Activated naive CD4-positive, alpha-beta T cell treated with anti-CD3 and anti-CD28 coated beads, Interleukin-2, amount 50 U/mL, for 24 hours (primary cell): Measurements from ENCODE around the gene CSNK1G2.

Source experiments
- H3K27ac Mint-ChIP-seq: one replicate; pipeline ENCODE4 v1.8.0; 2021; ENCODE audit warnings: mild to moderate bottlenecking, mixed read lengths
- H3K27me3 Mint-ChIP-seq: one replicate; pipeline ENCODE4 v1.8.0; 2021; ENCODE audit warnings: mixed read lengths
- H3K36me3 Mint-ChIP-seq: one replicate; pipeline ENCODE4 v1.8.0; 2021; ENCODE audit warnings: mixed read lengths
- H3K4me1 Mint-ChIP-seq: one replicate; pipeline ENCODE4 v1.8.0; 2021; ENCODE audit warnings: mixed read lengths
- H3K4me3 Mint-ChIP-seq: one replicate; pipeline ENCODE4 v1.8.0; 2021; ENCODE audit warnings: mild to moderate bottlenecking, mixed read lengths
- H3K9me3 Mint-ChIP-seq: one replicate; pipeline ENCODE4 v1.8.0; 2021; ENCODE audit warnings: mixed read lengths

The CSNK1G2 gene

DNA sequence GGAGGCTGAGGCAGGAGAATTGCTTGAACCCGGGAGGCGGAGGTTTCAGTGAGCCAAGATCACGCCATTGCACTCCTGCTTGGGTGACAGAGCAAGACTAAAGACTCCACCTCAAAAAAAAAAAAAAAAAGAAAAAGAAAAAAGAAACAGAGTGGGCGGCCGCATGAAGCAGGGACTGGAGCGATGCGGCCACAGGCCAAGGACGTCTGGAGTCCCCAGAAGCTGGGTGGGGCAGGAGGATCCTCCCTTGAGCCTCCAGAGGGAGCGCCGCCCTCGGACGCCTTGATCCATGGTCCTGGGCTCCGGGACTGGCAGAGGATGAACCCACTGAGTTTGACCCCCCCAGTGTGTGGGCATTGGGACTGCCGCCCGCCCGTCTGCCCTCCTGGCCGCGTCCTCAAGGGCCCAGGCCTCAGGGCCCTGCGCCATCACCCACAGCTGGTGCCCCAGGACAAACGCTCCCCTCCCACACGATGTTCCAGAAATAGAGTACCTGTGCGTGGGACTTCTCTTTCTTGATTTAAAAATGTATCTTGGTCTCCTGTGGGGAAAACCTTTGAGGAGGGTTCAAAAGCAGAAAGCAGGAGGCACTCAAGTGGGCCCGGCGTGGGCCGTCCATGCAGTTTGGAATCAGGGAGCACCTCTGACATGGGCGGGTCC is 59.0 kb downstream of the CSNK1G2 start:
- H3K27me3 Mint-ChIP-seq: no peaks in the 10 kb centered on the region

DNA sequence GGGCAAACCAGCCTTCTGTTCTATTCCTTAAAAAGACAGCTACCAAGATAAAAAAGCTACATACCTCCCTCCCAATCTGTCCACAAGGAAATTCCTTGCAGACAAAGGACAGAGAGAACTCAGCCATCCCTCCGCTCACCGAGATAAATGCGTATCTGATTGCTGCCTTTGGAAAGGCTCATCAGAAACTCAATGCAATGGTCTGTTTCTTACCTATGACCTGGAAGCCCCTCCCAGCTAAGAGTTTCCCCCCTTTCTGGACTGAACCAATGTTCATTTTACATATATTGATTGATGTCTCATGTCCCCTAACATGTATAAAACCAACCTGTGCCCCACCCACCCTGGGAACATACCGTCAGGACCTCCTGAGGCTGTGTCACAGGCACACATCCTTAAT is 62.9 kb downstream of the CSNK1G2 start:
- Mint-ChIP-seq H3K36me3 (no peaks in the 10 kb centered on the region), H3K27ac (peak overlapping the region; percentile 30), H3K9me3 (no peaks in the 10 kb centered on the region), H3K4me3 (no peak overlapping the region), H3K4me1 (peaks cover 3% of the 10 kb centered on the region), H3K27me3 (no peaks in the 10 kb centered on the region)

More for the DNA sequence above, 59.0 kb downstream of the CSNK1G2 start:
- Mint-ChIP-seq H3K27ac (no peak overlapping the region), H3K4me1 (peaks cover 3% of the 10 kb centered on the region), H3K4me3 (no peak overlapping the region), H3K36me3 (peaks cover 4% of the 10 kb centered on the region), H3K9me3 (no peaks in the 10 kb centered on the region)

DNA sequence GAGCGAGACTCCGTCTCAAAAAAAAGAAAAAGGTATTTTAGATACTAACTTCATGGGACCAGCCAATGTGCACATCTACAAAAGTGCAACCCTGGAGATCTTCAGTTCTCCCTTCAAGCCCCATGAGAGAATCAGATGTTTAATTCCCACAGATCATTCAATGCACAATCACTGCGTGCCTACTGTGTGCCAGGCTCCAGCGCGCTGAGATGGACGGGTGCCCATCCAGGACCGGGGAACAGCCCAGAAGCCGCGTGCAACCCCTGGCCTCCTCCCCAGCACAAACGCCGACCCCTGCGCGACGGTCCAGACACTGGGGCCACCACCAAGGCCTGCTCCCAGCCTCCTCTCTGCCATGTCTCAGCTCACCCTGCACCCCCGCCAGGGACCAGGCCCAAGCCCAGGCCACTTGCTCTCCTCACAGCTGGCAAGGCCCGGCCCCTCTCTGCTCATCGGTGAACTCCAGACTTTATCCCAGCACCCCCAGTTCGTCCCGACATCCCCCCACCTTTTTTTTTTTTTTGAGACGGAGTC is 69.2 kb downstream of the CSNK1G2 start:
- Mint-ChIP-seq H3K4me1 (peaks cover 13% of the 10 kb centered on the region), H3K36me3 (no peaks in the 10 kb centered on the region), H3K4me3 (no peak overlapping the region), H3K27ac (no peak overlapping the region), H3K9me3 (no peaks in the 10 kb centered on the region), H3K27me3 (no peaks in the 10 kb centered on the region)

DNA sequence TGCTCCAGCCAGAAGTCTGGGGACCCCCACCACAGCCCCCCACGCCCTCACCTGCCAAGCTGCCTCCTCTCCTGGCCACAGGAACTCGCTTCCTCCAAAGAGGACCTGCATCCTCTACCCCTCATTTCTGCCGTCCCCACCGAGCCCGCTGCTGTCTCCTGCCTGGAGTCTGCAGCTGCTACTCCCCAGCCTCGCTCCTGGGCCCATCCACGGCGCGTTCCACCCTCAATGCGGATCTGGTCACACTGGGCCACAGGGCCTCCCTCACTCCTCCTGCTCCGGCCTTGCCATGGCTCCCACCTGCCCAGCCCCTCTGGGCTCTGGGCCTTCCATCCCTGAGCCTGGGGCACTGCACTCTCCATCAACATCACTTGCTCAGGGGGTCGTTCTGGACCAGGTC is 70.2 kb downstream of the CSNK1G2 start:
- Mint-ChIP-seq H3K27me3 (no peaks in the 10 kb centered on the region), H3K4me3 (no peak overlapping the region), H3K9me3 (no peaks in the 10 kb centered on the region), H3K36me3 (no peaks in the 10 kb centered on the region), H3K4me1 (peaks cover 13% of the 10 kb centered on the region), H3K27ac (peak overlapping the region; percentile 59)

DNA sequence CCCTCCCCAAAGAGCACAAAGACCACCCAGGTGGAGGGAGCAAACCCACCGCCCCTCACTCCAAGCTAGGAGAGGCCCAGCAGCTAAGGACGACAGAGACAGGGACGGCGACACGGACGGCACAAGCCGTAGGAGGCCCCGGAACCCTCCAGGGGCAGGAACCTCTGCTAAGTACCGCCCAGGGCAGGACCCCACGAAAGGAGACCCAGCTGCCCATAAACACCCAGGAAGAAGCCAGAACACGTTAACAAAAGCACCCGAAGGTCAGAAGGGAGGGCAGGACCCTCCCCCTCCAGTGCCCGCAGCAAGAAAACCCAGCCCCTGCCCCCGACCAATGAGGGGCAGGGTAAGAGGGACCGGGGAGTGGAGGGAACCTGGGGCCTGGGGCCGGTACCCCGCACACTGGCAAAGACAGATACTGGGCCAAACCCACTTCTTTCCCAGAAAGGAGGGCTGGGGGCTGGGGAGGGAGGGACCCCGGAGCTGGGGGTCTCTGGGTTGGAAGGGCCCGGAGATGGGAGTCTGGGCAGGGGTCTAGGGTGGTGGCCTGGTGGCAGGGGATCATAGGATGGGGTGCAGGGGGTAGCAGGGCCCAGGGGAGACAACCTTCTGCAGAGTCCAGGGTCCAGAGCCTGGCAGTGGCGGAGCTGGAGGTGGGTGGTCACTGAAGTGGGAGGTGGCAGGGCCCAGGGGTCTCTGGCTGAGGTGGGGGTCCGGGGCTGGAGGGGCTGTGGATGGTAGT is 72.1 kb downstream of the CSNK1G2 start:
- H3K36me3 Mint-ChIP-seq: no peaks in the 10 kb centered on the region
- H3K27ac Mint-ChIP-seq: no peak overlapping the region
- peaks cover 13% of the 10 kb centered on the region for H3K4me1 Mint-ChIP-seq
- H3K4me3 Mint-ChIP-seq: no peak overlapping the region
- no peaks in the 10 kb centered on the region for H3K9me3 Mint-ChIP-seq
- no peaks in the 10 kb centered on the region for H3K27me3 Mint-ChIP-seq

DNA sequence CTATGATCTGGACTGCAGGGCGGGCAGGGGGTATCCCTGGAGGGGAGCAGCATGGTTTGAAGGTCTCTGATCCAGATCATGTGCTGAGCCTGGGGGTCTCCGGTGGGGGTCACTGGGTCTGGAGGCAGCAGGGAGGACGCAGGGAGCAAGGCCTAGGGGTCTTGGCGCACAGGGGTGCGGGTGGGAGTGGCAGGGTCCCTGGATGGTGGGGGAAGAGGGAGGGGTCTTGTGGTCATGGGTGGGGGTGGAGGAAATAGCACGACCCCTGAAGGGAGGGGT is 72.7 kb downstream of the CSNK1G2 start:
- H3K36me3 Mint-ChIP-seq: no peaks in the 10 kb centered on the region
- no peaks in the 10 kb centered on the region for H3K9me3 Mint-ChIP-seq
- H3K27me3 Mint-ChIP-seq: no peaks in the 10 kb centered on the region
- peaks cover 13% of the 10 kb centered on the region for H3K4me1 Mint-ChIP-seq
- no peak overlapping the region for H3K4me3 Mint-ChIP-seq
- H3K27ac Mint-ChIP-seq: no peak overlapping the region

DNA sequence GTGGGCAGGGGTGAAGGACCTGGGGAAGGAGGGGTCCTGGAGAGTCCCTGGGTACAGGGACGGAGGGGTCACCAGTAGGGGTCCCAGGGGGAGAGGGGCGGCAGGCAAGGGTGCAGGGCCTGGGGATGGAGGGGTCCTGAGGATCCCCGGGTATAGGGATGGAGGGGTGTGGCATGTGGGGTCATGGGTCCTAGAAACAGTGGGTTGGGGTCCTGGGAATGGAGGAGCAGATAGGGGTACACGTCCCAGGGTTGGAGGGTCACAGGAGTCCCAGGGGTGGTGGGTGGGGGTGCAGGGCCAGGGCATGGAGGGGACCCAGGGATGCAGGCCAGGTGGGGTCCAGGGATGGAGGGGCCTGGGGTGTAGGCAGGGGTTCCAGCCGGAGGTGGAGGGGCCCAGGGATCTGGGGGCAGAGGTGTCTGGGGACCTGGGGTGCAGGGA is 73.2 kb downstream of the CSNK1G2 start:
- Mint-ChIP-seq H3K4me3 (no peak overlapping the region), H3K27me3 (no peaks in the 10 kb centered on the region), H3K27ac (no peak overlapping the region), H3K4me1 (peaks cover 13% of the 10 kb centered on the region), H3K36me3 (no peaks in the 10 kb centered on the region), H3K9me3 (no peaks in the 10 kb centered on the region)

DNA sequence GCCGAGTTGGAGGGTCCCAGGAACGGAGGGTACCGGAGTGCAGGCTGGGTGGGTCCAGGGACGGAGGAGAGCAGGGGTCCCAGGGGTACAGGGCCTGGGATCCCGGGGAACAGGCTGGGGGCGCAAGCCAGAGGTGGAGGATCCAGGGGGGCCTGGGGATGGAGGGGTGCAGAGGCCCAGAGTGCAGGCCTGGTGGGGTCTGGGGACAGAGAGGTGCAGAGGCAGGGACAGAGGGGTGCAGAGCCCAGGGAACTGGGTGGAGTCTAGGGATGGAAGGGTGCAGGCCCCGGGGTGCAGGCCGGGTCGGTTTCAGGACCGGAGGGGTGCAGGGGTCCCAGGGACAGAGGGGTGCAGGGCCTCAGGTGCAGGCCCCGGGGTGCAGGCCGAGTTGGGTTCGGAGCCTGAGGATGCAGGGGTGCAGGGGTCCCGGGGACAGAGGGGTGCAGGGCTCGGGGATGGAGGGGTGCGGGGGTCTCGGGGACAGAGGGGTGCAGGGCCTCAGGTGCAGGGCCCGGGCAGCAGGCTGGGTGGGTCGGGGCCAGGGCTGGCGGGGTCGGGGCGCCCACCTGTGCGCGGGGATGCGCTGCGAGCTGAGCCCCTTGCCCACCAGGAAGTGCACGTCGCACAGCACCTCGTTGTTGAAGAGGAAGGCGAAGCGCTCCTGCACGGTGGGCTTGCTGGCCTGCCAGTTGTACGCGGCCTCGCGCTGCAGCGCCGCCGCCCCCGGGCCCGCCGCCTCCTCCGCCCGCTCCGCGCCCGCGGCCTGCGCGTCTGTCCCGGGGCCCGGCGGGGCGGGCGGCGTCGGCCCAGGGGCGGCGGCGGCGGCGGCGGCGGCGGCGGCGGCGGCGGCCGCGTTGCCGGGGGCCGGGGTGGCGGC is 74.0 kb downstream of the CSNK1G2 start:
- Mint-ChIP-seq H3K36me3 (no peaks in the 10 kb centered on the region), H3K9me3 (no peaks in the 10 kb centered on the region), H3K27me3 (no peaks in the 10 kb centered on the region), H3K27ac (no peak overlapping the region), H3K4me1 (peaks cover 16% of the 10 kb centered on the region), H3K4me3 (peak overlapping the region; percentile 42)

DNA sequence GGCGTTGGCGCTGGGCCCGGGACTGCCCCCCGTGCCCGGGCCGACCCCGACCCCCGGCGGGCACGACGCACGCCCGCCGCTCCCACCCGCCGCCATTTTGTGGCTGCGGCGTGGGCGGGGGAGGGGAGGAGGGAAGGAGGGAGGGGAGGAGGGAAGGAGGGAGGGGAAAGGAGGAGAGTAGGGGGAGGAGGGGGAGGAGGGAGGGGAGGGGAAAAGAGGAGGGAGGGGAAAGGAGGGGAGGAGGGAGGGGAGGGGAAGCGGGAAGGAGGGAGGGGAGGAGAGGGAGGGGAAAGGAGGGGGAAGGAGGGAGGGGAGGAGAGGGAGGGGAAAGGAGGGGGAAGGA is 74.6 kb downstream of the CSNK1G2 start, which contains the start of gene BTBD2:
Gene BTBD2 (minus strand): TSS at position 107 of the 343 bp plus-strand sequence. CDS start 11 bp downstream, at position 96.
- peak within 1 kb of the TSS; percentile 17 for H3K27ac Mint-ChIP-seq

DNA sequence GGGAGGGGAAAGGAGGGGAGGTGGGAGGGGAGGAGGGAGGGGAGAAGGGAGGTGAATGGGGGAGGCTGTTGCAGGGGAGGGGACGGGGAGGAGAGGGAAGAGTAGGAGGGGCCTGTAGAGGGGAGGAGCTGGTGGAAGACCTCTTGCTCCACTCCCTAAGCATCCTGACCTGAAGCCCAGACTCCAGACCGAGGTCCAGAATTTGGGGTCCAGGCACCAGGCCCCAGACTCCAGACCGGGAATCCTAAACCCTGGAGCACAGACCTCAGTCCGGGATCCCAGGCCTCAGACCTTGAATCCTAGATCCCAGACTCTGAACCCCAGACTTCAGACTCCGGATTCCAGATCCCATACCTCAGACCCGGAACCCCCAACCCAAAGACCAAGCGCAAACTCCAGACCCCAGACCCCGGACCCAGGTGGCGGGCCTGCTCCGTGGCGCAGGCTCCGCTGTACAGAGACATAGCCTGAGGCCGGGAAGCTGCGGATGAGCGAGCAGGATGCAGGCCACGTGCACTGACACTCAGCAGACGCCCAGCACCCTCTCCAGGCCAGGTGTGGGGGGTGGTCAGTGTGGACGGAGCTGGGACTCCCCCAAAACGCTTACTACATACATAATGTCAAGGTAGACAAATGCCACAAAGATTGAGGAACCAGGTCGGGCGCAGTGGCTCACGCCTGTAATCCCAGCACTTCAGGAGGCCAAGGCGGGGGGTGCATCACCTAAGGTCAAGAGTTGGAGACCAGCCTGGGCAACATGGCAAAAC is 75.3 kb downstream of the CSNK1G2 start:
- no peaks in the 10 kb centered on the region for H3K27me3 Mint-ChIP-seq
- H3K4me3 Mint-ChIP-seq: peak overlapping the region; percentile 59
- H3K36me3 Mint-ChIP-seq: no peaks in the 10 kb centered on the region
- H3K4me1 Mint-ChIP-seq: peaks cover 16% of the 10 kb centered on the region
- H3K9me3 Mint-ChIP-seq: no peaks in the 10 kb centered on the region
- H3K27ac Mint-ChIP-seq: peak overlapping the region; percentile 17

More for the DNA sequence above, 74.6 kb downstream of the CSNK1G2 start, which contains the start of gene BTBD2:
- peaks cover 17% of the 10 kb centered on the region for H3K4me1 Mint-ChIP-seq
- H3K27me3 Mint-ChIP-seq: no peaks in the 10 kb centered on the region
- H3K4me3 Mint-ChIP-seq: peak within 1 kb of the TSS; percentile 59
- H3K36me3 Mint-ChIP-seq: no peaks in the 10 kb centered on the region
- H3K9me3 Mint-ChIP-seq: no peaks in the 10 kb centered on the region

DNA sequence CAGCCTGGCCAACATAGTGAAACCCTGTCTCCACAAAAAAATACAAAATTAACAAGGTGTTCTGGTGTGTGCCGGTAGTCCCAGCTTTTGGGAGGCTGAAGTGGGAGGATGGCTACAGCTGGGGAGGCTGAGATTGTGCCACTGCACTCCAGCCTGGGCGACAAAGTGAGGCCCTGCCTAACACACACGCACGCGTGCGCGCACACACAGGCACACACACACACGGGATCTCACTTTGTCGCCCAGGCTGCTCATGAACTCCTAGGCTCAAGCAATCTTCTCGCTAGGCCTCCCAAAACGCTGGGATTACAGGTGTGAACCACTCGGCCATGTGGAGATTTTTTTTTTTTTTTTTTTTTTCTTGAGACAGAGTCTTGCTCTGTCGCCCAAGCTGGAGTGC is 77.8 kb downstream of the CSNK1G2 start:
- H3K27me3 Mint-ChIP-seq: no peaks in the 10 kb centered on the region
- no peak overlapping the region for H3K27ac Mint-ChIP-seq
- no peak overlapping the region for H3K4me3 Mint-ChIP-seq
- peaks cover 5% of the 10 kb centered on the region for H3K4me1 Mint-ChIP-seq
- no peaks in the 10 kb centered on the region for H3K36me3 Mint-ChIP-seq
- no peaks in the 10 kb centered on the region for H3K9me3 Mint-ChIP-seq

DNA sequence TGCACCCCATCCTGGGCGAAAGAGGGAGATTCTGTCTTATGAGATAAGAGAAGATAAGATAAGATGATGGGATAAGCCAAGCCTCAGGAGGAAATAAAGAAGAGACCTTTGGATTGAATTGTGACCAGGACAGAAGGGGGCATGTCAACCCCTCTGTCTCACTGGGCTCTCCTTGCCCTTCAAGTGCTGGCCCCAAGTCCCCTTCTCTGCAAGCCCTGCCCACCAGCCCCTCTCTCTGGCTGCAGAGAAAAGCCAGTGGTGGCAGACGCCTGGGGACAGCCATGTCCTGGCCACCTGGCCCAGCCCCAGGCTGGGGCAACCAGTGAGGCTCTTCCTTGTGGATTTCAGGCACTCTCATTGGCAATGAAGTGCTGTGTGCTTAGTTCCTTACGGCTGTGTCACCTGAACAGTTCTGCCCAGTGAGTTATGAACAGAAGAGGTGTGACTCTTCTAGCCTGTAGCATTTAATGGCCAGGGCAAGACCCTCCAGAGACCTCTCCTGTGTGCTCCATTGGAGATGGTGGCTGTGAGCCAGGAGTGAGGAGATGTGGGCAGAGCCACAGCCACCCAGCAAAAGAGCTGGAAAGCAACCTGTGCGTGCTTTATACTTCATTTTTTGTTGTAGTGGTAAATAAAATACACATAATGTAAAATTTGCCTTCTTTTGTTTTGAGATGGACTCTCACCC is 80.6 kb downstream of the CSNK1G2 start:
- Mint-ChIP-seq H3K9me3 (no peaks in the 10 kb centered on the region), H3K4me3 (no peak overlapping the region), H3K27me3 (no peaks in the 10 kb centered on the region), H3K36me3 (no peaks in the 10 kb centered on the region), H3K4me1 (peaks cover 5% of the 10 kb centered on the region), H3K27ac (no peak overlapping the region)

DNA sequence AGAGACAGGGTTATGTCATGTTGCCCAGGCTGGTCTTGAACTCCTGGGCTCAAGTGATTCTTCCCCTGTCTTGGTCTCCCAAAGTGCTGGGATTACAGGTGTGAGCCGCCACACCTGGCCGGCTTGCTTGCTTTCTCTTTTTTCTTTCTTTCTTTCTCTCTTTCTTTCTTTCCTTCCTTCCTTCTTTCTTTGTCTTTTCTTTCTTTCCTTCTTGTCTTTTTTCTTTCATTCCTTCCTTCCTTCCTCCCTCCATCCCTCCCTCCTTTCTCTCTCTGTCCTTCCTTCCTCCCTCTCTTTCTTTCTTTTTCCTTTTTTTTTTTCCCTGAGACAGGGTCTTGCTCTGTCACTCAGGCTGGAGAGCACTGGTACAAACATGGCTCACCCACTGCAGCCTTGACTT is 81.3 kb downstream of the CSNK1G2 start:
- no peaks in the 10 kb centered on the region for H3K9me3 Mint-ChIP-seq
- H3K27ac Mint-ChIP-seq: peak overlapping the region; percentile 14
- H3K27me3 Mint-ChIP-seq: no peaks in the 10 kb centered on the region
- H3K4me3 Mint-ChIP-seq: no peak overlapping the region
- peaks cover 5% of the 10 kb centered on the region for H3K4me1 Mint-ChIP-seq
- H3K36me3 Mint-ChIP-seq: no peaks in the 10 kb centered on the region

DNA sequence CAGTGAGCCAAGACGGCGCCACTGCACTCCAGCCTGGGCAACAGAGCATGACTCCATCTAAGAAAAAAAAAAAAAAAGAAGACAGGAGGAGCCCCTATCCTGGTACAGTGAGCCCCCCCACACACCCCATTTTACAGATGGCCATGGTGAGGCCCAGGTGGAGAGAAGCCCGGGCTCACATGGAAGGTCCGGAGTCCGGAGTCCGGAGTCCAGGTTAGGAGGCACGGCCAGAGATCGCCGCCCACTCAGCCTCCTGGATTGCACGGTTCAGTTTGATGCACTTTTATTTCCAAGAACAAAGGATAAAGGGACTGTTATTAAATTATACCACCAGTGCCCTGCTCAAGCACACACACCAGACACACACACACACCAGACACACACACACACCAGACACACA is 85.8 kb downstream of the CSNK1G2 start:
- H3K9me3 Mint-ChIP-seq: no peaks in the 10 kb centered on the region
- no peak overlapping the region for H3K27ac Mint-ChIP-seq
- H3K4me1 Mint-ChIP-seq: peaks cover under 1% of the 10 kb centered on the region
- no peaks in the 10 kb centered on the region for H3K27me3 Mint-ChIP-seq
- no peak overlapping the region for H3K4me3 Mint-ChIP-seq
- no peaks in the 10 kb centered on the region for H3K36me3 Mint-ChIP-seq

DNA sequence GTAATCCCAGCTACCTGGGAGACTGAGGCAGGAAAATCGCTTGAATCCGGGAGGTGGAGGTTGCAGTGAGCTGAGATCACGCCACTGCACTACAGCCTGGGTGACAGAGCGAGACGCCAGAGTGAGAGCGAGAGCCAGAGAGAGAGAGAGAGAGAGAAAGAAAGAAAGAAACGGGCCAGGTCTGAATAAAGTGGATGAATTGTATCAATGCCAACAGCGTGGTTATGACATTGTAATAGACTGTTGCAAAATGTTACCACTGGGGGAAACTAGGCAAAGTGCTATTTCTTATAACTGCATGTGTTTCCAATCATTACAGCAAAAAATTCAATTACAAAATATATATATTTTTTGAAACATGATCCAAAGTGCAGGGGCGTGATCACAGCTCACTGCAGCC is 86.4 kb downstream of the CSNK1G2 start:
- no peak overlapping the region for H3K27ac Mint-ChIP-seq
- H3K36me3 Mint-ChIP-seq: no peaks in the 10 kb centered on the region
- H3K4me1 Mint-ChIP-seq: peaks cover 6% of the 10 kb centered on the region
- no peaks in the 10 kb centered on the region for H3K27me3 Mint-ChIP-seq
- no peaks in the 10 kb centered on the region for H3K9me3 Mint-ChIP-seq
- no peak overlapping the region for H3K4me3 Mint-ChIP-seq
